HepG2 (cell line): Measurements from ENCODE around the gene IFITM10. TPM values are rescaled to one million over a fixed set of nuclear protein-coding genes. Genes with fewer than 3 reads are reported as not detected.

Experiments
- MEIS1 ChIP-seq: sonication (generic); formaldehyde crosslinking; IDR thresholded peaks from 2 replicates; pipeline ENCODE4 v1.9.0; 2021; ENCODE audit warnings: mild to moderate bottlenecking, missing genetic modification reagents, moderate library complexity, borderline replicate concordance
- ZNF138 ChIP-seq: sonication (generic); formaldehyde crosslinking; IDR thresholded peaks from 2 replicates; pipeline ENCODE4 v1.5.0; 2020; ENCODE audit warnings: mild to moderate bottlenecking, low read depth, missing genetic modification reagents
- ZNF430 ChIP-seq: sonication (generic); formaldehyde crosslinking; IDR thresholded peaks from 2 replicates; pipeline ENCODE4 v1.9.0; 2021; ENCODE audit warnings: mild to moderate bottlenecking, missing genetic modification reagents
- ZNF607 ChIP-seq: sonication (generic); formaldehyde crosslinking; IDR thresholded peaks from 2 replicates; pipeline ENCODE4 v1.5.1; 2020; ENCODE audit warnings: missing genetic modification reagents, mild to moderate bottlenecking, borderline replicate concordance
- polyA plus RNA-seq, 8 experiments: library from polyadenylated mRNA; depleted of rRNA in 3 of 8; stranded (reverse) in 7 of 8; unstranded in 1 of 8; fragments of >200 nt; fragmentation: Illumina TruSeq in 4 of 8; extraction: Trizol in 4 of 8; gene quantifications; 2 replicates each; pipeline versions ENCODE4 v1.2.1 to v1.2.3, GENCODE V29; 2011 to 2016; ENCODE audit warnings: low read depth in 4 of 8, missing spikeins in 1 of 8, mixed read lengths in 1 of 8; ENCODE audit not compliant: insufficient read depth in 1 of 8
- total RNA-seq, 5 experiments: library from RNA; depleted of rRNA; stranded (reverse); fragments of >200 nt; fragmentation: Illumina TruSeq; extraction: Trizol; gene quantifications; 2 replicates each; pipeline ENCODE4 v1.2.3, GENCODE V29; 2016; ENCODE audit warnings: low read depth in 1 of 5
- TF ChIP-seq, protein P1 (sequence below): sonication (generic); formaldehyde crosslinking; IDR thresholded peaks from 2 replicates; pipeline ENCODE4 v1.5.0; 2020; ENCODE audit warnings: mild to moderate bottlenecking, missing genetic modification reagents, borderline replicate concordance
- TF ChIP-seq, protein P2 (sequence below): fragments of 450-650 bp; IDR thresholded peaks from 2 replicates; pipeline ENCODE4 v1.6.1; 2016
- TF ChIP-seq, protein P3 (sequence below): IDR thresholded peaks from 2 replicates; pipeline ENCODE4 v1.6.1; 2016; ENCODE audit warnings: mild to moderate bottlenecking
- TF ChIP-seq, protein P4 (sequence below): sonication (generic); formaldehyde crosslinking; IDR thresholded peaks from 2 replicates; pipeline ENCODE4; 2020; ENCODE audit warnings: missing genetic modification reagents, mild to moderate bottlenecking, borderline replicate concordance
- TF ChIP-seq, protein P5 (sequence below): sonication (generic); formaldehyde crosslinking; IDR thresholded peaks from 2 replicates; pipeline ENCODE4 v1.4.0; 2020; ENCODE audit warnings: missing genetic modification reagents

Gene IFITM10
- total and polyA plus RNA-seq, 2 of the 13 experiments (the other 11 are each of a cell fraction or from before 2014, with no cell fraction given): 0.09 to 0.13 TPM

DNA sequence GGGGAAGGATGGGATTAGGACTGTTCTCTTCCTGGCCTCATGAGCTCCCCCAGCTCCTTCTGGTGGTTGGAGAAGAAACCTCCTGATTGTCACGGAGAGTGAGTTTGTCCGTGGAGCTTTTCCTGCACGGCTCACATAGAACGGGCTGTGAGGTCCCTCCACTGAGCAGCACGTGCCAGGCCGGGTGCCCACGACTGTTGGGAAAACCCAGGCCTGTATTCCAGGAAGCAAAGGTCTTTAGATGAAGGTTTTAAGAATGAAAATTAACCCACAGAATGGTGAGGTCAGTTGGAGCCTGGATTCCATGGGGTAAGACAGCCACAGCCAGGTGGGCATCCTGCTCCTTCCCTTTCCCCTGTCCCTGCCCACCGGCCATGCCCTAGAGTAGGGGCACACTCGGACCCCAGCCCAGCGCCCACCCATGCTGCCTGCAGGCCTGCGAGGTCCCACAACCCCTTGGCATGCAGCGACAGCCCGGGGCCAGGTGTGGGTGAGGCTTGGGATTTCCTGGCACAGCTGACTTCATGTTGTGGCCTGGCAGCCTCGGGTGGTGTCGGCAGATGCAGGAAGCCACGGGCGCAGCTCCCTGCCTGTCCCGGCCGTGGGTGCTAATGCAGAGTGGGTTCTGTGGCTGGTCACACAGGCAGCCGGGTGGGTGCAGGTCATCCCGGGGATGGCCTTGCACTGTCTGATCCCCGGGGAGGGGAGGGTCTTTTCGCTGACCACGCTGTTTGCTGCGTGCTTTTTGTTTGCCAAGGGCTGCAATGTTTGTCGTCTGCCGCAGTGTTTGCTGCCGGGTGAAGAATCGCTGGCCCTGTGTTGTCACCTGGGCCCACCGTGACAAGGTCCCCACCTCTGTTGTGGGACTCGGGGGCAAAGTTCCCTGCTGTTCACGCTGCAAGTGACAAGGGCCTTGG is 60.9 kb downstream of the IFITM10 start (continued):
- TF ChIP-seq, protein P1, sequence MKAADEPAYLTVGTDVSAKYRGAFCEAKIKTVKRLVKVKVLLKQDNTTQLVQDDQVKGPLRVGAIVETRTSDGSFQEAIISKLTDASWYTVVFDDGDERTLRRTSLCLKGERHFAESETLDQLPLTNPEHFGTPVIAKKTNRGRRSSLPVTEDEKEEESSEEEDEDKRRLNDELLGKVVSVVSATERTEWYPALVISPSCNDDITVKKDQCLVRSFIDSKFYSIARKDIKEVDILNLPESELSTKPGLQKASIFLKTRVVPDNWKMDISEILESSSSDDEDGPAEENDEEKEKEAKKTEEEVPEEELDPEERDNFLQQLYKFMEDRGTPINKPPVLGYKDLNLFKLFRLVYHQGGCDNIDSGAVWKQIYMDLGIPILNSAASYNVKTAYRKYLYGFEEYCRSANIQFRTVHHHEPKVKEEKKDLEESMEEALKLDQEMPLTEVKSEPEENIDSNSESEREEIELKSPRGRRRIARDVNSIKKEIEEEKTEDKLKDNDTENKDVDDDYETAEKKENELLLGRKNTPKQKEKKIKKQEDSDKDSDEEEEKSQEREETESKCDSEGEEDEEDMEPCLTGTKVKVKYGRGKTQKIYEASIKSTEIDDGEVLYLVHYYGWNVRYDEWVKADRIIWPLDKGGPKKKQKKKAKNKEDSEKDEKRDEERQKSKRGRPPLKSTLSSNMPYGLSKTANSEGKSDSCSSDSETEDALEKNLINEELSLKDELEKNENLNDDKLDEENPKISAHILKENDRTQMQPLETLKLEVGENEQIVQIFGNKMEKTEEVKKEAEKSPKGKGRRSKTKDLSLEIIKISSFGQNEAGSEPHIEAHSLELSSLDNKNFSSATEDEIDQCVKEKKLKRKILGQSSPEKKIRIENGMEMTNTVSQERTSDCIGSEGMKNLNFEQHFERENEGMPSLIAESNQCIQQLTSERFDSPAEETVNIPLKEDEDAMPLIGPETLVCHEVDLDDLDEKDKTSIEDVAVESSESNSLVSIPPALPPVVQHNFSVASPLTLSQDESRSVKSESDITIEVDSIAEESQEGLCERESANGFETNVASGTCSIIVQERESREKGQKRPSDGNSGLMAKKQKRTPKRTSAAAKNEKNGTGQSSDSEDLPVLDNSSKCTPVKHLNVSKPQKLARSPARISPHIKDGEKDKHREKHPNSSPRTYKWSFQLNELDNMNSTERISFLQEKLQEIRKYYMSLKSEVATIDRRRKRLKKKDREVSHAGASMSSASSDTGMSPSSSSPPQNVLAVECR (CRISPR knock-in tag): peak; percentile 51; the same call in 1 of the 2 replicates
- TF ChIP-seq, protein P2, sequence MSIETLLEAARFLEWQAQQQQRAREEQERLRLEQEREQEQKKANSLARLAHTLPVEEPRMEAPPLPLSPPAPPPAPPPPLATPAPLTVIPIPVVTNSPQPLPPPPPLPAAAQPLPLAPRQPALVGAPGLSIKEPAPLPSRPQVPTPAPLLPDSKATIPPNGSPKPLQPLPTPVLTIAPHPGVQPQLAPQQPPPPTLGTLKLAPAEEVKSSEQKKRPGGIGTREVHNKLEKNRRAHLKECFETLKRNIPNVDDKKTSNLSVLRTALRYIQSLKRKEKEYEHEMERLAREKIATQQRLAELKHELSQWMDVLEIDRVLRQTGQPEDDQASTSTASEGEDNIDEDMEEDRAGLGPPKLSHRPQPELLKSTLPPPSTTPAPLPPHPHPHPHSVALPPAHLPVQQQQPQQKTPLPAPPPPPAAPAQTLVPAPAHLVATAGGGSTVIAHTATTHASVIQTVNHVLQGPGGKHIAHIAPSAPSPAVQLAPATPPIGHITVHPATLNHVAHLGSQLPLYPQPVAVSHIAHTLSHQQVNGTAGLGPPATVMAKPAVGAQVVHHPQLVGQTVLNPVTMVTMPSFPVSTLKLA: peak; percentile 73
- TF ChIP-seq ZNF138 (peak; percentile 79), ZNF607 (CRISPR knock-in tag) (peak; percentile 53; the same call in 1 of the 2 replicates), ZNF430 (CRISPR knock-in tag) (peak; percentile 92), MEIS1 (peak; percentile 92; the same call in 1 of the 2 replicates)
- TF ChIP-seq, protein P3, sequence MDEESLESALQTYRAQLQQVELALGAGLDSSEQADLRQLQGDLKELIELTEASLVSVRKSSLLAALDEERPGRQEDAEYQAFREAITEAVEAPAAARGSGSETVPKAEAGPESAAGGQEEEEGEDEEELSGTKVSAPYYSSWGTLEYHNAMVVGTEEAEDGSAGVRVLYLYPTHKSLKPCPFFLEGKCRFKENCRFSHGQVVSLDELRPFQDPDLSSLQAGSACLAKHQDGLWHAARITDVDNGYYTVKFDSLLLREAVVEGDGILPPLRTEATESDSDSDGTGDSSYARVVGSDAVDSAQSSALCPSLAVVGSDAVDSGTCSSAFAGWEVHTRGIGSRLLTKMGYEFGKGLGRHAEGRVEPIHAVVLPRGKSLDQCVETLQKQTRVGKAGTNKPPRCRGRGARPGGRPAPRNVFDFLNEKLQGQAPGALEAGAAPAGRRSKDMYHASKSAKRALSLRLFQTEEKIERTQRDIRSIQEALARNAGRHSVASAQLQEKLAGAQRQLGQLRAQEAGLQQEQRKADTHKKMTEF (CRISPR knock-in tag): peak; percentile 96
- TF ChIP-seq, protein P4, sequence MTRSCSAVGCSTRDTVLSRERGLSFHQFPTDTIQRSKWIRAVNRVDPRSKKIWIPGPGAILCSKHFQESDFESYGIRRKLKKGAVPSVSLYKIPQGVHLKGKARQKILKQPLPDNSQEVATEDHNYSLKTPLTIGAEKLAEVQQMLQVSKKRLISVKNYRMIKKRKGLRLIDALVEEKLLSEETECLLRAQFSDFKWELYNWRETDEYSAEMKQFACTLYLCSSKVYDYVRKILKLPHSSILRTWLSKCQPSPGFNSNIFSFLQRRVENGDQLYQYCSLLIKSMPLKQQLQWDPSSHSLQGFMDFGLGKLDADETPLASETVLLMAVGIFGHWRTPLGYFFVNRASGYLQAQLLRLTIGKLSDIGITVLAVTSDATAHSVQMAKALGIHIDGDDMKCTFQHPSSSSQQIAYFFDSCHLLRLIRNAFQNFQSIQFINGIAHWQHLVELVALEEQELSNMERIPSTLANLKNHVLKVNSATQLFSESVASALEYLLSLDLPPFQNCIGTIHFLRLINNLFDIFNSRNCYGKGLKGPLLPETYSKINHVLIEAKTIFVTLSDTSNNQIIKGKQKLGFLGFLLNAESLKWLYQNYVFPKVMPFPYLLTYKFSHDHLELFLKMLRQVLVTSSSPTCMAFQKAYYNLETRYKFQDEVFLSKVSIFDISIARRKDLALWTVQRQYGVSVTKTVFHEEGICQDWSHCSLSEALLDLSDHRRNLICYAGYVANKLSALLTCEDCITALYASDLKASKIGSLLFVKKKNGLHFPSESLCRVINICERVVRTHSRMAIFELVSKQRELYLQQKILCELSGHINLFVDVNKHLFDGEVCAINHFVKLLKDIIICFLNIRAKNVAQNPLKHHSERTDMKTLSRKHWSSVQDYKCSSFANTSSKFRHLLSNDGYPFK (CRISPR knock-in tag): 0 out of 2 replicates have a peak, but pooled peaks have one; percentile 27
- TF ChIP-seq, protein P5, sequence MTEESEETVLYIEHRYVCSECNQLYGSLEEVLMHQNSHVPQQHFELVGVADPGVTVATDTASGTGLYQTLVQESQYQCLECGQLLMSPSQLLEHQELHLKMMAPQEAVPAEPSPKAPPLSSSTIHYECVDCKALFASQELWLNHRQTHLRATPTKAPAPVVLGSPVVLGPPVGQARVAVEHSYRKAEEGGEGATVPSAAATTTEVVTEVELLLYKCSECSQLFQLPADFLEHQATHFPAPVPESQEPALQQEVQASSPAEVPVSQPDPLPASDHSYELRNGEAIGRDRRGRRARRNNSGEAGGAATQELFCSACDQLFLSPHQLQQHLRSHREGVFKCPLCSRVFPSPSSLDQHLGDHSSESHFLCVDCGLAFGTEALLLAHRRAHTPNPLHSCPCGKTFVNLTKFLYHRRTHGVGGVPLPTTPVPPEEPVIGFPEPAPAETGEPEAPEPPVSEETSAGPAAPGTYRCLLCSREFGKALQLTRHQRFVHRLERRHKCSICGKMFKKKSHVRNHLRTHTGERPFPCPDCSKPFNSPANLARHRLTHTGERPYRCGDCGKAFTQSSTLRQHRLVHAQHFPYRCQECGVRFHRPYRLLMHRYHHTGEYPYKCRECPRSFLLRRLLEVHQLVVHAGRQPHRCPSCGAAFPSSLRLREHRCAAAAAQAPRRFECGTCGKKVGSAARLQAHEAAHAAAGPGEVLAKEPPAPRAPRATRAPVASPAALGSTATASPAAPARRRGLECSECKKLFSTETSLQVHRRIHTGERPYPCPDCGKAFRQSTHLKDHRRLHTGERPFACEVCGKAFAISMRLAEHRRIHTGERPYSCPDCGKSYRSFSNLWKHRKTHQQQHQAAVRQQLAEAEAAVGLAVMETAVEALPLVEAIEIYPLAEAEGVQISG (CRISPR knock-in tag): peak; percentile 90
